HG03354 (cell line): ENCODE data around the gene RPTOR.

ENCODE experiments used
- ATAC-seq: cut with Tn5 transposase; IDR thresholded peaks from one replicate; pipeline ENCODE4 v1.9.1; 2021; ENCODE audit warnings: mild to moderate bottlenecking; ENCODE audit not compliant: unreplicated experiment, poor library complexity, severe bottlenecking

RPTOR gene

GRCh38 chr17:80782536-80783427 is 238.1 kb downstream of the RPTOR start:
- ATAC-seq, result no peak

GRCh38 chr17:80783486-80783885 is 238.8 kb downstream of the RPTOR start:
- no peak for ATAC-seq

GRCh38 chr17:80783971-80784370 is 239.3 kb downstream of the RPTOR start:
- ATAC-seq, result no peak

- ATAC-seq, result no peak
Measured at GRCh38 chr17:80785477-80786178, 241.0 kb downstream of the RPTOR start.

GRCh38 chr17:80786470-80786869 is 241.8 kb downstream of the RPTOR start:
- ATAC-seq, result no peak

- no peak for ATAC-seq
Measured at GRCh38 chr17:80786887-80787286, 242.2 kb downstream of the RPTOR start.

- ATAC-seq, result no peak
Measured at GRCh38 chr17:80787881-80788280, 243.2 kb downstream of the RPTOR start.

- ATAC-seq, result no peak
Measured at GRCh38 chr17:80789356-80789902, 244.8 kb downstream of the RPTOR start.

GRCh38 chr17:80790021-80790765 is 245.6 kb downstream of the RPTOR start:
- ATAC-seq, result no peak

- no peak for ATAC-seq
Measured at GRCh38 chr17:80790981-80791742, 246.5 kb downstream of the RPTOR start.

- ATAC-seq, result no peak
Measured at GRCh38 chr17:80791758-80792284, 247.2 kb downstream of the RPTOR start.

GRCh38 chr17:80792373-80792781 is 247.7 kb downstream of the RPTOR start:
- ATAC-seq, result no peak

- no peak for ATAC-seq
Measured at GRCh38 chr17:80793421-80793820, 248.8 kb downstream of the RPTOR start.

- ATAC-seq, result no peak
Measured at GRCh38 chr17:80793851-80794267, 249.2 kb downstream of the RPTOR start.

GRCh38 chr17:80794281-80795089 is 249.8 kb downstream of the RPTOR start:
- no peak for ATAC-seq

- no peak for ATAC-seq
Measured at GRCh38 chr17:80795090-80795580, 250.5 kb downstream of the RPTOR start.

- ATAC-seq, result no peak
Measured at GRCh38 chr17:80795754-80796153, 251.1 kb downstream of the RPTOR start.

GRCh38 chr17:80796430-80796861 is 251.8 kb downstream of the RPTOR start:
- ATAC-seq, result no peak
